Liver (tissue), 9 donors: ENCODE data around the gene ZC3H6. TPM values are rescaled to one million over a fixed set of nuclear protein-coding genes. Genes with fewer than 3 reads are reported as not detected.

ENCODE experiments used
- DNase-seq: peaks from one replicate; pipeline ENCODE4 v3.0.0-alpha.2; 2017; ENCODE audit warnings: low spot score
- H3K27ac ChIP-seq, 2 donors: one replicate each; pipeline ENCODE4 v1.7.0; 2013; ENCODE audit warnings: inconsistent platforms in 2 of 2, low read length in 2 of 2, control low read depth in 1 of 2, low read depth in 1 of 2, mild to moderate bottlenecking in 1 of 2
- H3K27me3 ChIP-seq, 4 donors: one replicate each; pipeline versions ENCODE4 v1.6.1 to v1.7.0; 2013; ENCODE audit warnings: low read length in 3 of 4, inconsistent platforms in 1 of 4, mild to moderate bottlenecking in 1 of 4, moderate library complexity in 1 of 4; ENCODE audit not compliant: control insufficient read depth in 4 of 4, insufficient read depth in 4 of 4
- H3K36me3 ChIP-seq, 4 donors: one replicate each; pipeline versions ENCODE4 v1.6.1 to v1.7.0; 2013; ENCODE audit warnings: low read length in 3 of 4, mild to moderate bottlenecking in 3 of 4, low read depth in 1 of 4, moderate library complexity in 1 of 4; ENCODE audit not compliant: control insufficient read depth in 4 of 4, insufficient read depth in 3 of 4
- H3K4me1 ChIP-seq, 4 donors: one replicate each; pipeline versions ENCODE4 v1.6.1 to v1.7.0; 2013; ENCODE audit warnings: low read length in 3 of 4, mild to moderate bottlenecking in 3 of 4, moderate library complexity in 1 of 4; ENCODE audit not compliant: control insufficient read depth in 4 of 4, insufficient read depth in 4 of 4
- H3K4me3 ChIP-seq, 3 donors: one replicate each; pipeline versions ENCODE4 v1.6.1 to v1.7.0; 2013; ENCODE audit warnings: low read length in 3 of 3, control low read depth in 1 of 3, low read depth in 1 of 3, mild to moderate bottlenecking in 1 of 3
- H3K9ac ChIP-seq, 2 donors: one replicate each; pipeline ENCODE4 v1.7.0; 2013; ENCODE audit warnings: low read length in 2 of 2, mild to moderate bottlenecking in 2 of 2, moderate library complexity in 2 of 2, control low read depth in 1 of 2, low read depth in 1 of 2
- H3K9me3 ChIP-seq, 4 donors: one replicate each; pipeline versions ENCODE4 v1.6.1 to v1.7.0; 2013; ENCODE audit warnings: low read length in 3 of 4; ENCODE audit not compliant: control insufficient read depth in 4 of 4
- FOXA1 ChIP-seq: IDR thresholded peaks from 2 replicates; pipeline ENCODE4 v1.6.1; 2016; ENCODE audit warnings: antibody characterized with exemption
- GABPA ChIP-seq, 2 donors: IDR thresholded peaks in 1 of 2; conservative IDR thresholded peaks in 1 of 2; 2 replicates each; pipeline ENCODE4 v1.6.1; 2016; ENCODE audit warnings: antibody characterized with exemption in 2 of 2, mild to moderate bottlenecking in 1 of 2, moderate library complexity in 1 of 2
- HNF4A ChIP-seq, 2 donors: conservative IDR thresholded peaks; 2 replicates each; pipeline ENCODE4 v1.6.1; 2016; ENCODE audit warnings: antibody characterized with exemption in 2 of 2, mild to moderate bottlenecking in 2 of 2
- HNF4G ChIP-seq: IDR thresholded peaks from 2 replicates; pipeline ENCODE4 v1.6.1; 2016; ENCODE audit warnings: antibody characterized with exemption
- NR2F2 ChIP-seq: IDR thresholded peaks from 2 replicates; pipeline ENCODE4 v1.6.1; 2016; ENCODE audit warnings: antibody characterized with exemption
- RAD21 ChIP-seq, 2 donors: IDR thresholded peaks; 2 replicates each; pipeline ENCODE4 v1.6.1; 2016; ENCODE audit warnings: antibody characterized with exemption in 2 of 2, mild to moderate bottlenecking in 2 of 2
- RXRA ChIP-seq, 2 donors: IDR thresholded peaks; 2 replicates each; pipeline ENCODE4 v1.6.1; 2017 to 2018; ENCODE audit warnings: antibody characterized with exemption in 2 of 2, mild to moderate bottlenecking in 1 of 2
- SP1 ChIP-seq: IDR thresholded peaks from 2 replicates; pipeline ENCODE4 v1.6.1; 2018; ENCODE audit warnings: antibody characterized with exemption, mild to moderate bottlenecking
- YY1 ChIP-seq: IDR thresholded peaks from 2 replicates; pipeline ENCODE4 v1.6.1; 2016; ENCODE audit warnings: antibody characterized with exemption, mild to moderate bottlenecking
- ZBTB33 ChIP-seq: IDR thresholded peaks from 2 replicates; pipeline ENCODE4 v1.6.1; 2016; ENCODE audit warnings: antibody characterized with exemption
- WGBS: extraction: QIAGEN DNeasy Blood & Tissue Kit; methylation state at CpG from one replicate; pipeline ENCODE4 v1.1.7; 2013; 5-methylcytosine and 5-hydroxymethylcytosine counted together
- polyA plus RNA-seq, 2 donors: library from polyadenylated mRNA; stranded (reverse) in 1 of 2; unstranded in 1 of 2; fragments of 200-250 nt in 1 of 2; fragments of >200 nt in 1 of 2; fragmentation: Nextera tagmentation in 1 of 2; extraction: Ambion mirVana in 1 of 2; gene quantifications; one replicate each; pipeline versions ENCODE4 v1.2.1 to v1.2.3, GENCODE V29; 2013 to 2015
- total RNA-seq, 2 donors: library from RNA; depleted of rRNA; stranded (reverse); fragments of >200 nt; gene quantifications; one replicate each; pipeline ENCODE4 v1.2.3, GENCODE V29; 2014
- TF ChIP-seq, protein P1 (sequence below): IDR thresholded peaks from 2 replicates; pipeline ENCODE4 v1.6.1; 2016; ENCODE audit warnings: antibody characterized with exemption
- TF ChIP-seq, protein P2 (sequence below): fragments of 150-350 bp; IDR thresholded peaks from 2 replicates; pipeline ENCODE4 v1.5.1; 2017; ENCODE audit warnings: improper control_type of control experiment, low read depth, low read length; ENCODE audit not compliant: missing input control
- TF ChIP-seq, protein P3 (sequence below): IDR thresholded peaks from 2 replicates; pipeline ENCODE4 v1.6.1; 2016; ENCODE audit warnings: antibody characterized with exemption, mild to moderate bottlenecking
- donor health status: healthy.
- donor health status: healthy.
- donor health status: healthy.
- donor health status: healthy.
- donor health status: healthy.

The ZC3H6 gene
- total and polyA plus RNA-seq, 4 donors = 0.32 to 5.8 (median 2.3) TPM

DNA sequence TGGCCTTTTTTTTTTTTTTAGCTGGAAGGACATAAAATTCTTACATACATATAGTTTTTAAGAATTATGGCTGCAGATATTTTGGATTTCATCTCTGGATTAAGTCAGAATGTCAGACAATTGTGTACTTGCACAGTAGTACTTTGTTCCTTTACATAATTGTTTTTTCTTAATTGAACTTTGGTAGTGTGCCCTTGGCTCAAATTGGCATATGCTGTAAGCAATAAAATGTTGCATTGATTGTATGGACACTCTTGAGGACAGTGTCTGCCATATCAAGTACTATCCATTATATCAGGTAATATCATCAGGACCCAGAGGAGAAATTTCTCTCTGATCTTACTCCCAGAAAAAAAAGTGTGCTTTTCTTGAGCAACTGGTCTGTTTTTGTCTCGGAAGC, 15.3 kb downstream of the ZC3H6 start:
- Histone ChIP-seq H3K27ac (no peak overlapping the region), H3K4me1 (peaks cover 0 to 8% (median 2%) of the 10 kb centered on the region in 4 donors), H3K36me3 (no peaks in the 10 kb centered on the region), H3K9ac (no peak overlapping the region), H3K4me3 (no peak overlapping the region), H3K9me3 (no peaks in the 10 kb centered on the region), H3K27me3 (no peaks in the 10 kb centered on the region)
- WGBS = 35% methylated on average over 1 of the region's 1 CpG
- no peak for DNase-seq
- TF ChIP-seq NR2F2 (no peak), HNF4G (no peak), GABPA (IDR thresholded peaks at IDR 0.05 in 1 of 2, conservative IDR thresholded peaks at IDR 0.05 in 1 of 2) (no peak), RXRA (IDR thresholded peaks at IDR 0.05) (no peak), HNF4A (conservative IDR thresholded peaks at IDR 0.05) (peak; percentile 14 to 65), FOXA1 (no peak), ZBTB33 (no peak), YY1 (no peak)
- TF ChIP-seq, protein P1, sequence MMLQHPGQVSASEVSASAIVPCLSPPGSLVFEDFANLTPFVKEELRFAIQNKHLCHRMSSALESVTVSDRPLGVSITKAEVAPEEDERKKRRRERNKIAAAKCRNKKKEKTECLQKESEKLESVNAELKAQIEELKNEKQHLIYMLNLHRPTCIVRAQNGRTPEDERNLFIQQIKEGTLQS = no peak

GRCh38 chr2:112293636-112294401, 18.4 kb downstream of the ZC3H6 start:
- no peak for DNase-seq
- TF ChIP-seq, protein P2, sequence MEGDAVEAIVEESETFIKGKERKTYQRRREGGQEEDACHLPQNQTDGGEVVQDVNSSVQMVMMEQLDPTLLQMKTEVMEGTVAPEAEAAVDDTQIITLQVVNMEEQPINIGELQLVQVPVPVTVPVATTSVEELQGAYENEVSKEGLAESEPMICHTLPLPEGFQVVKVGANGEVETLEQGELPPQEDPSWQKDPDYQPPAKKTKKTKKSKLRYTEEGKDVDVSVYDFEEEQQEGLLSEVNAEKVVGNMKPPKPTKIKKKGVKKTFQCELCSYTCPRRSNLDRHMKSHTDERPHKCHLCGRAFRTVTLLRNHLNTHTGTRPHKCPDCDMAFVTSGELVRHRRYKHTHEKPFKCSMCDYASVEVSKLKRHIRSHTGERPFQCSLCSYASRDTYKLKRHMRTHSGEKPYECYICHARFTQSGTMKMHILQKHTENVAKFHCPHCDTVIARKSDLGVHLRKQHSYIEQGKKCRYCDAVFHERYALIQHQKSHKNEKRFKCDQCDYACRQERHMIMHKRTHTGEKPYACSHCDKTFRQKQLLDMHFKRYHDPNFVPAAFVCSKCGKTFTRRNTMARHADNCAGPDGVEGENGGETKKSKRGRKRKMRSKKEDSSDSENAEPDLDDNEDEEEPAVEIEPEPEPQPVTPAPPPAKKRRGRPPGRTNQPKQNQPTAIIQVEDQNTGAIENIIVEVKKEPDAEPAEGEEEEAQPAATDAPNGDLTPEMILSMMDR = no peak
- H3K9ac ChIP-seq = no peak overlapping the region
- no peaks in the 10 kb centered on the region for H3K27me3 ChIP-seq
- H3K4me3 ChIP-seq = no peak overlapping the region
- no peak overlapping the region for H3K27ac ChIP-seq
- 93% methylated on average over 8 of the region's 8 CpGs for WGBS
- H3K4me1 ChIP-seq = peaks cover 0 to 8% (median under 1%) of the 10 kb centered on the region in 4 donors
- H3K9me3 ChIP-seq = no peaks in the 10 kb centered on the region
- no peaks in the 10 kb centered on the region for H3K36me3 ChIP-seq

- H3K9me3 ChIP-seq = no peaks in the 10 kb centered on the region
- H3K27ac ChIP-seq = no peak overlapping the region
- no peak overlapping the region for H3K9ac ChIP-seq
- H3K27me3 ChIP-seq = no peaks in the 10 kb centered on the region
- WGBS = 88% methylated on average over 5 of the region's 5 CpGs
- H3K4me3 ChIP-seq = no peak overlapping the region
- peaks cover 0 to 2% (median under 1%) of the 10 kb centered on the region in 4 donors for H3K4me1 ChIP-seq
- H3K36me3 ChIP-seq = no peaks in the 10 kb centered on the region
- no peak for DNase-seq
- TF ChIP-seq GABPA (IDR thresholded peaks at IDR 0.05 in 1 of 2, conservative IDR thresholded peaks at IDR 0.05 in 1 of 2) (no peak), RAD21 (IDR thresholded peaks at IDR 0.05) (no peak), SP1 (no peak), HNF4A (conservative IDR thresholded peaks at IDR 0.05) (no peak), FOXA1 (no peak), YY1 (no peak), NR2F2 (no peak), HNF4G (no peak)
- TF ChIP-seq, protein P3, sequence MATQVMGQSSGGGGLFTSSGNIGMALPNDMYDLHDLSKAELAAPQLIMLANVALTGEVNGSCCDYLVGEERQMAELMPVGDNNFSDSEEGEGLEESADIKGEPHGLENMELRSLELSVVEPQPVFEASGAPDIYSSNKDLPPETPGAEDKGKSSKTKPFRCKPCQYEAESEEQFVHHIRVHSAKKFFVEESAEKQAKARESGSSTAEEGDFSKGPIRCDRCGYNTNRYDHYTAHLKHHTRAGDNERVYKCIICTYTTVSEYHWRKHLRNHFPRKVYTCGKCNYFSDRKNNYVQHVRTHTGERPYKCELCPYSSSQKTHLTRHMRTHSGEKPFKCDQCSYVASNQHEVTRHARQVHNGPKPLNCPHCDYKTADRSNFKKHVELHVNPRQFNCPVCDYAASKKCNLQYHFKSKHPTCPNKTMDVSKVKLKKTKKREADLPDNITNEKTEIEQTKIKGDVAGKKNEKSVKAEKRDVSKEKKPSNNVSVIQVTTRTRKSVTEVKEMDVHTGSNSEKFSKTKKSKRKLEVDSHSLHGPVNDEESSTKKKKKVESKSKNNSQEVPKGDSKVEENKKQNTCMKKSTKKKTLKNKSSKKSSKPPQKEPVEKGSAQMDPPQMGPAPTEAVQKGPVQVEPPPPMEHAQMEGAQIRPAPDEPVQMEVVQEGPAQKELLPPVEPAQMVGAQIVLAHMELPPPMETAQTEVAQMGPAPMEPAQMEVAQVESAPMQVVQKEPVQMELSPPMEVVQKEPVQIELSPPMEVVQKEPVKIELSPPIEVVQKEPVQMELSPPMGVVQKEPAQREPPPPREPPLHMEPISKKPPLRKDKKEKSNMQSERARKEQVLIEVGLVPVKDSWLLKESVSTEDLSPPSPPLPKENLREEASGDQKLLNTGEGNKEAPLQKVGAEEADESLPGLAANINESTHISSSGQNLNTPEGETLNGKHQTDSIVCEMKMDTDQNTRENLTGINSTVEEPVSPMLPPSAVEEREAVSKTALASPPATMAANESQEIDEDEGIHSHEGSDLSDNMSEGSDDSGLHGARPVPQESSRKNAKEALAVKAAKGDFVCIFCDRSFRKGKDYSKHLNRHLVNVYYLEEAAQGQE = no peak
- TF ChIP-seq, protein P2 = no peak
- TF ChIP-seq, protein P1 = no peak
Measured at GRCh38 chr2:112295407-112296078, 20.1 kb downstream of the ZC3H6 start.
